IMR-90 (cell line): ENCODE data around the gene NF1. TPM values are rescaled to one million over a fixed set of nuclear protein-coding genes. Genes with fewer than 3 reads are reported as not detected.

ENCODE experiments used
- ATAC-seq: fragments of 200-7000 bp; cut with Tn5 transposase; 2 replicates; pipeline ENCODE4 v1.9.1; 2020; ENCODE audit warnings: low read depth, mild to moderate bottlenecking, moderate library complexity
- BruUV-seq: library from RNA; stranded (reverse); fragments of 400-500 nt; replicated peaks from 2 replicates; lab custom pipeline; 2021; lab: Mats Ljungman, UMichigan
- CTCF ChIA-PET: fragments of 300-600 bp; formaldehyde crosslinking; extraction: SDS; loops from one replicate; lab custom pipeline; 2021; ENCODE audit warnings: antibody characterized with exemption; lab: Yijun Ruan, JAX
- POLR2A ChIA-PET: fragments of 300-600 bp; sonication (Branson Sonifier 250); formaldehyde crosslinking; loops from one replicate; lab custom pipeline; 2022; ENCODE audit warnings: antibody characterized with exemption; ENCODE audit not compliant: unreplicated experiment; lab: Charles Lee
- DNase-seq: peaks from one replicate; pipeline ENCODE4 v3.0.0; 2013
- H2AFZ ChIP-seq: replicated peaks from 2 replicates; pipeline ENCODE3; 2013; ENCODE audit warnings: low read length, mild to moderate bottlenecking; ENCODE audit not compliant: poor library complexity
- H2AK5ac ChIP-seq: 2 replicates; pipeline ENCODE4 v1.6.1; 2013; ENCODE audit warnings: low read depth, low read length, inconsistent platforms
- H2AK9ac ChIP-seq: replicated peaks from 2 replicates; pipeline ENCODE3; 2013; ENCODE audit warnings: mild to moderate bottlenecking, low read depth, low read length, moderate library complexity; ENCODE audit not compliant: poor library complexity
- H2BK120ac ChIP-seq: 2 replicates; pipeline ENCODE4 v1.6.1; 2013; ENCODE audit warnings: low read depth, low read length, inconsistent platforms
- H2BK15ac ChIP-seq: 3 replicates; pipeline ENCODE4 v1.6.1; 2013; ENCODE audit warnings: low read depth, low read length, inconsistent platforms
- H2BK20ac ChIP-seq: 2 replicates; pipeline ENCODE4 v1.6.1; 2013; ENCODE audit warnings: low read depth, mild to moderate bottlenecking, inconsistent platforms, low read length, moderate library complexity
- H2BK5ac ChIP-seq: 2 replicates; pipeline ENCODE4 v1.6.1; 2013; ENCODE audit warnings: mild to moderate bottlenecking, low read depth, low read length, inconsistent platforms; ENCODE audit not compliant: poor library complexity, severe bottlenecking
- H3K14ac ChIP-seq: replicated peaks from 2 replicates; pipeline ENCODE4 v1.6.1; 2013; ENCODE audit warnings: low read depth, low read length, inconsistent platforms
- H3K18ac ChIP-seq: 2 replicates; pipeline ENCODE4 v1.6.1; 2013; ENCODE audit warnings: low read depth, low read length, control low read depth
- H3K23ac ChIP-seq: 2 replicates; pipeline ENCODE4 v1.6.1; 2013; ENCODE audit warnings: low read depth, low read length, inconsistent platforms
- H3K27ac ChIP-seq: 2 replicates; pipeline ENCODE4 v1.5.1; 2013; ENCODE audit warnings: mild to moderate bottlenecking, control low read depth, low read length; ENCODE audit not compliant: insufficient read depth
- H3K27me3 ChIP-seq: 2 replicates; pipeline ENCODE4 v1.6.1; 2013; ENCODE audit warnings: low read length; ENCODE audit not compliant: control insufficient read depth, insufficient read depth
- H3K36me3 ChIP-seq: 2 replicates; pipeline ENCODE4 v1.6.1; 2013; ENCODE audit warnings: low read length, mixed read lengths; ENCODE audit not compliant: control insufficient read depth, insufficient read depth
- H3K4ac ChIP-seq: 2 replicates; pipeline ENCODE4 v1.6.1; 2013; ENCODE audit warnings: low read depth, low read length, inconsistent platforms
- H3K4me1 ChIP-seq: 2 replicates; pipeline ENCODE4 v1.6.1; 2013; ENCODE audit warnings: low read length, mixed read lengths; ENCODE audit not compliant: control insufficient read depth, insufficient read depth
- H3K4me2 ChIP-seq: 2 replicates; pipeline ENCODE4 v1.6.1; 2013; ENCODE audit warnings: low read depth, mild to moderate bottlenecking, control low read depth, low read length, moderate library complexity
- H3K4me3 ChIP-seq: 2 replicates; pipeline ENCODE4 v1.5.1; 2013; ENCODE audit warnings: low read depth, mild to moderate bottlenecking, control low read depth, low read length, moderate library complexity; ENCODE audit not compliant: insufficient read depth
- H3K56ac ChIP-seq: 2 replicates; pipeline ENCODE4 v1.6.1; 2013; ENCODE audit warnings: low read length, inconsistent platforms; ENCODE audit not compliant: insufficient read depth; ENCODE audit errors: extremely low read depth
- H3K79me1 ChIP-seq, 2 experiments: 2 replicates each; pipeline ENCODE4 v1.6.1; 2013; ENCODE audit warnings: low read length in 2 of 2, inconsistent platforms in 1 of 2, low read depth in 1 of 2
- H3K9ac ChIP-seq: 2 replicates; pipeline ENCODE4 v1.6.1; 2013; ENCODE audit warnings: low read depth, low read length, control low read depth
- H3K9me1 ChIP-seq: 2 replicates; pipeline ENCODE4 v1.6.1; 2013; ENCODE audit warnings: low read length, inconsistent platforms; ENCODE audit not compliant: insufficient read depth
- H3K9me3 ChIP-seq: 2 replicates; pipeline ENCODE4 v1.6.1; 2013; ENCODE audit warnings: low read length; ENCODE audit not compliant: control insufficient read depth, insufficient read depth
- H4K20me1 ChIP-seq: 2 replicates; pipeline ENCODE4 v1.6.1; 2013; ENCODE audit warnings: low read length, inconsistent platforms; ENCODE audit not compliant: insufficient read depth
- H4K5ac ChIP-seq: 2 replicates; pipeline ENCODE4 v1.6.1; 2013; ENCODE audit warnings: mild to moderate bottlenecking, low read depth, low read length, control low read depth
- H4K8ac ChIP-seq, 2 experiments: 2 replicates each; pipeline ENCODE4 v1.6.1; 2013; ENCODE audit warnings: low read depth in 2 of 2, low read length in 2 of 2, control low read depth in 1 of 2, inconsistent platforms in 1 of 2
- H4K91ac ChIP-seq: 2 replicates; pipeline ENCODE4 v1.6.1; 2013; ENCODE audit warnings: low read depth, low read length, inconsistent platforms; ENCODE audit not compliant: insufficient read depth
- BHLHE40 ChIP-seq: fragments of 150-350 bp; IDR thresholded peaks from 2 replicates; pipeline ENCODE4 v1.6.1; 2016; ENCODE audit warnings: mild to moderate bottlenecking, low read depth, low read length
- CEBPB ChIP-seq: IDR thresholded peaks from 2 replicates; pipeline ENCODE4 v1.6.1; 2012; ENCODE audit warnings: low read depth, low read length, improper control_type of control experiment
- CHD1 ChIP-seq: IDR thresholded peaks from 2 replicates; pipeline ENCODE4 v1.6.1; 2012; ENCODE audit warnings: low read depth, low read length, improper control_type of control experiment
- FOS ChIP-seq: fragments of 150-350 bp; IDR thresholded peaks from 2 replicates; pipeline ENCODE4 v1.6.1; 2016; ENCODE audit warnings: low read depth, low read length
- MAFK ChIP-seq: IDR thresholded peaks from 2 replicates; pipeline ENCODE4 v1.6.1; 2012; ENCODE audit warnings: low read depth, low read length, improper control_type of control experiment
- MAZ ChIP-seq: IDR thresholded peaks from 2 replicates; pipeline ENCODE4 v1.6.1; 2012; ENCODE audit warnings: low read depth, mild to moderate bottlenecking, low read length, improper control_type of control experiment, moderate library complexity, borderline replicate concordance
- MXI1 ChIP-seq: IDR thresholded peaks from 2 replicates; pipeline ENCODE4 v1.6.1; 2012; ENCODE audit warnings: low read depth, mild to moderate bottlenecking, low read length, moderate library complexity, borderline replicate concordance
- NFE2L2 ChIP-seq: fragments of 150-350 bp; IDR thresholded peaks from 2 replicates; pipeline ENCODE4 v1.6.1; 2016; ENCODE audit warnings: low read depth, mild to moderate bottlenecking, low read length
- POLR2A ChIP-seq: IDR thresholded peaks from 2 replicates; pipeline ENCODE4 v1.6.1; 2012; ENCODE audit warnings: mild to moderate bottlenecking, low read depth, low read length
- RAD21 ChIP-seq: IDR thresholded peaks from 2 replicates; pipeline ENCODE4 v1.6.1; 2012; ENCODE audit warnings: low read length, improper control_type of control experiment
- RCOR1 ChIP-seq: IDR thresholded peaks from 2 replicates; pipeline ENCODE4 v1.6.1; 2012; ENCODE audit warnings: mild to moderate bottlenecking, low read length, improper control_type of control experiment; ENCODE audit not compliant: insufficient replicate concordance
- RFX5 ChIP-seq: IDR thresholded peaks from 2 replicates; pipeline ENCODE4 v1.8.0; 2012; ENCODE audit warnings: low read depth, mild to moderate bottlenecking, low read length, moderate library complexity
- SMC3 ChIP-seq: fragments of 150-350 bp; IDR thresholded peaks from 2 replicates; pipeline ENCODE4 v1.6.1; 2016; ENCODE audit warnings: low read depth, mild to moderate bottlenecking, antibody characterized with exemption, low read length, moderate library complexity
- WGBS, 2 experiments: methylation state at CpG; one replicate each; pipeline versions ENCODE4 v1.1.5 to v1.1.7; 2013; ENCODE audit warnings: missing lambda C conversion rate in 2 of 2; ENCODE audit not compliant: insufficient read length in 1 of 2; ENCODE audit errors: extremely low coverage in 2 of 2; 5-methylcytosine and 5-hydroxymethylcytosine counted together
- dilution Hi-C: fragments of 300-500 bp; cut with HindIII; formaldehyde crosslinking; loops from one replicate; pipeline ENCODE4 v1.14.3; 2018; ENCODE audit warnings: low sequenced_read_pairs; ENCODE audit not compliant: unreplicated experiment
- in situ Hi-C: fragments of 300-500 bp; cut with MboI; formaldehyde crosslinking; loops from 3 replicates; pipeline ENCODE4 v1.14.3; 2019; ENCODE audit warnings: low sequenced_read_pairs, inconsistent platforms, mixed read lengths
- intact Hi-C: fragments of 100-400 bp; cut with micrococcal nuclease; formaldehyde crosslinking; loops from 2 replicates; pipeline ENCODE4 v1.10.0; 2022
- polyA plus RNA-seq, 3 experiments: library from polyadenylated mRNA; depleted of rRNA; stranded (reverse); fragments of >200 nt; gene quantifications; 2 replicates each; pipeline ENCODE4 v1.2.3, GENCODE V29; 2012; ENCODE audit warnings: low replicate concordance in 1 of 3
- total RNA-seq: library from RNA; depleted of rRNA; stranded (reverse); fragments of >200 nt; gene quantifications from 2 replicates; pipeline ENCODE4 v1.2.3, GENCODE V29; 2012
- TF ChIP-seq, protein P1 (sequence below): conservative IDR thresholded peaks from 2 replicates; pipeline ENCODE4 v1.5.1; 2012; ENCODE audit warnings: mild to moderate bottlenecking, low read depth, low read length, improper control_type of control experiment
- TF ChIP-seq, protein P2 (sequence below): fragments of 150-350 bp; IDR thresholded peaks from 2 replicates; pipeline ENCODE4 v1.6.1; 2016; ENCODE audit warnings: low read depth, mild to moderate bottlenecking, low read length, moderate library complexity, borderline replicate concordance
- TF ChIP-seq, protein P3 (sequence below): fragments of 150-350 bp; IDR thresholded peaks from 2 replicates; pipeline ENCODE4 v1.6.1; 2017; ENCODE audit warnings: mild to moderate bottlenecking, antibody characterized with exemption, low read length, low read depth

The NF1 gene
- total and polyA plus RNA-seq, 2 of the 4 experiments (the other 2 are of a cell fraction): 17.9 to 48.6 TPM

DNA sequence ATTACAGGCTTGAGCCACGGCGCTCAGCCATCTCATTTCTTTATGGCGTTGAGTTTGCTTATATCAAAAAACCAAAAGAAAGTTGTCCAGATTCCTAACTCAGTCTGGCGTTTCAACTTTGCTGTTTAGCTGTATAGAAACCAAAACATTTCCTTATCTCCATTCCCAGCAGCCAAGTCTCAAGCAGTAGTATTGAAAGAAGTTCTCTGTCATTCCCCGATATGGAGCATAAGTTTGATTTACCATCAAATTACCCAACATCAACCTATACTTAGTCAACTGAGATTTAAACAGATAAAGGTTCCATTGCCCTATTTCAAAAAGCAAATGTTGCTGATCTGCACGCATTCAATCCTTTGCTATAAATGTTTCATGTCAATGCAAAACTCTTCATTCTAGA is 269.2 kb downstream of the NF1 start:
- dilution Hi-C loops (no loop called here), in situ Hi-C loops (no loop called here), intact Hi-C loops (no loop called here)
- 100% methylated on average over 3 of the region's 6 CpGs; no CpG with 5 or more reads in 1 of the 2 experiments for WGBS, 2 experiments
- H3K4ac ChIP-seq: no peak overlapping the region
- H4K8ac ChIP-seq: no peak overlapping the region
- DNase-seq (no peak), ATAC-seq (no peak)
- no peak overlapping the region for H3K4me3 ChIP-seq
- H2BK15ac ChIP-seq: no peak overlapping the region
- TF ChIP-seq NFE2L2 (no peak), CEBPB (no peak), MAZ (no peak), BHLHE40 (no peak), RAD21 (no peak), MAFK (no peak), RCOR1 (no peak), RFX5 (no peak), SMC3 (no peak), POLR2A (no peak), MXI1 (no peak), FOS (no peak), CHD1 (no peak)
- TF ChIP-seq, protein P1, sequence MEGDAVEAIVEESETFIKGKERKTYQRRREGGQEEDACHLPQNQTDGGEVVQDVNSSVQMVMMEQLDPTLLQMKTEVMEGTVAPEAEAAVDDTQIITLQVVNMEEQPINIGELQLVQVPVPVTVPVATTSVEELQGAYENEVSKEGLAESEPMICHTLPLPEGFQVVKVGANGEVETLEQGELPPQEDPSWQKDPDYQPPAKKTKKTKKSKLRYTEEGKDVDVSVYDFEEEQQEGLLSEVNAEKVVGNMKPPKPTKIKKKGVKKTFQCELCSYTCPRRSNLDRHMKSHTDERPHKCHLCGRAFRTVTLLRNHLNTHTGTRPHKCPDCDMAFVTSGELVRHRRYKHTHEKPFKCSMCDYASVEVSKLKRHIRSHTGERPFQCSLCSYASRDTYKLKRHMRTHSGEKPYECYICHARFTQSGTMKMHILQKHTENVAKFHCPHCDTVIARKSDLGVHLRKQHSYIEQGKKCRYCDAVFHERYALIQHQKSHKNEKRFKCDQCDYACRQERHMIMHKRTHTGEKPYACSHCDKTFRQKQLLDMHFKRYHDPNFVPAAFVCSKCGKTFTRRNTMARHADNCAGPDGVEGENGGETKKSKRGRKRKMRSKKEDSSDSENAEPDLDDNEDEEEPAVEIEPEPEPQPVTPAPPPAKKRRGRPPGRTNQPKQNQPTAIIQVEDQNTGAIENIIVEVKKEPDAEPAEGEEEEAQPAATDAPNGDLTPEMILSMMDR: no peak
- TF ChIP-seq, protein P2, sequence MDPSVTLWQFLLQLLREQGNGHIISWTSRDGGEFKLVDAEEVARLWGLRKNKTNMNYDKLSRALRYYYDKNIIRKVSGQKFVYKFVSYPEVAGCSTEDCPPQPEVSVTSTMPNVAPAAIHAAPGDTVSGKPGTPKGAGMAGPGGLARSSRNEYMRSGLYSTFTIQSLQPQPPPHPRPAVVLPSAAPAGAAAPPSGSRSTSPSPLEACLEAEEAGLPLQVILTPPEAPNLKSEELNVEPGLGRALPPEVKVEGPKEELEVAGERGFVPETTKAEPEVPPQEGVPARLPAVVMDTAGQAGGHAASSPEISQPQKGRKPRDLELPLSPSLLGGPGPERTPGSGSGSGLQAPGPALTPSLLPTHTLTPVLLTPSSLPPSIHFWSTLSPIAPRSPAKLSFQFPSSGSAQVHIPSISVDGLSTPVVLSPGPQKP: no peak
- TF ChIP-seq, protein P3, sequence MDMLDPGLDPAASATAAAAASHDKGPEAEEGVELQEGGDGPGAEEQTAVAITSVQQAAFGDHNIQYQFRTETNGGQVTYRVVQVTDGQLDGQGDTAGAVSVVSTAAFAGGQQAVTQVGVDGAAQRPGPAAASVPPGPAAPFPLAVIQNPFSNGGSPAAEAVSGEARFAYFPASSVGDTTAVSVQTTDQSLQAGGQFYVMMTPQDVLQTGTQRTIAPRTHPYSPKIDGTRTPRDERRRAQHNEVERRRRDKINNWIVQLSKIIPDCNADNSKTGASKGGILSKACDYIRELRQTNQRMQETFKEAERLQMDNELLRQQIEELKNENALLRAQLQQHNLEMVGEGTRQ: no peak
- H2BK5ac ChIP-seq: no peak overlapping the region
- no peak overlapping the region for H2AK5ac ChIP-seq
- H3K9me3 ChIP-seq: no peaks in the 10 kb centered on the region
- no peak overlapping the region for H3K23ac ChIP-seq
- H3K27ac ChIP-seq: no peak overlapping the region
- no TSS peak for BruUV-seq
- no peak overlapping the region for H2AFZ ChIP-seq
- H4K20me1 ChIP-seq: no peaks in the 10 kb centered on the region
- H2BK20ac ChIP-seq: no peak overlapping the region
- CTCF ChIA-PET: no interaction called here
- no peak overlapping the region for H3K9ac ChIP-seq
- no peak overlapping the region for H3K4me2 ChIP-seq
- no peak overlapping the region for H3K18ac ChIP-seq
- peaks cover 18% of the 10 kb centered on the region for H3K36me3 ChIP-seq
- H4K91ac ChIP-seq: no peak overlapping the region
- H2BK120ac ChIP-seq: no peak overlapping the region
- H3K9me1 ChIP-seq: 0 out of 2 replicates have a peak, but pooled peaks cover 4% of the 10 kb centered on the region
- peaks cover 0 to 13% of the 10 kb centered on the region in 2 experiments; a peak in 1 of 4 replicates for H3K79me1 ChIP-seq
- H4K5ac ChIP-seq: no peak overlapping the region
- H3K56ac ChIP-seq: no peak overlapping the region
- no peak overlapping the region for H3K14ac ChIP-seq
- no peak overlapping the region for H2AK9ac ChIP-seq
- H3K27me3 ChIP-seq: no peaks in the 10 kb centered on the region
- POLR2A ChIA-PET: no interaction called here
- no peaks in the 10 kb centered on the region; the same call in 1 of the 2 replicates for H3K4me1 ChIP-seq
